H9 (cell line): ENCODE measurements around the gene PABPN1. TPM values are rescaled to one million over a fixed set of nuclear protein-coding genes. Genes with fewer than 3 reads are reported as not detected.

Experiments used
- DNase-seq: peaks from one replicate; pipeline ENCODE4 v3.0.0-alpha.2; 2017
- H2AFZ ChIP-seq: one replicate; pipeline ENCODE4 v1.6.1; 2013; ENCODE audit warnings: mild to moderate bottlenecking, low read length, control low read depth, moderate library complexity
- H2AK5ac ChIP-seq: 2 replicates; pipeline ENCODE4 v1.6.1; 2013; ENCODE audit warnings: low read length, control low read depth, mixed read lengths; ENCODE audit not compliant: insufficient read length
- H2BK120ac ChIP-seq: one replicate; pipeline ENCODE4 v1.6.1; 2013; ENCODE audit warnings: low read depth, mild to moderate bottlenecking, low read length, control low read depth, inconsistent platforms; ENCODE audit not compliant: poor library complexity, severe bottlenecking
- H2BK12ac ChIP-seq: 2 replicates; pipeline ENCODE4 v1.6.1; 2013; ENCODE audit warnings: low read length, control low read depth, mixed read lengths, low read depth; ENCODE audit not compliant: insufficient read length
- H2BK15ac ChIP-seq: 2 replicates; pipeline ENCODE4 v1.6.1; 2013; ENCODE audit warnings: low read depth, low read length, control low read depth
- H2BK20ac ChIP-seq: one replicate; pipeline ENCODE4 v1.6.1; 2013; ENCODE audit warnings: low read depth, mild to moderate bottlenecking, low read length, control low read depth, inconsistent platforms; ENCODE audit not compliant: poor library complexity, severe bottlenecking
- H2BK5ac ChIP-seq: 2 replicates; pipeline ENCODE4 v1.6.1; 2013; ENCODE audit warnings: low read length, control low read depth, mixed read lengths; ENCODE audit not compliant: insufficient read length
- H3K14ac ChIP-seq: 2 replicates; pipeline ENCODE4 v1.6.1; 2013; ENCODE audit warnings: low read length, control low read depth; ENCODE audit not compliant: insufficient read depth
- H3K18ac ChIP-seq: 2 replicates; pipeline ENCODE4 v1.6.1; 2013; ENCODE audit warnings: low read depth, mild to moderate bottlenecking, mixed read lengths, low read length, control low read depth; ENCODE audit not compliant: insufficient read length
- H3K23ac ChIP-seq: 2 replicates; pipeline ENCODE4 v1.6.1; 2013; ENCODE audit warnings: low read length, control low read depth, mixed read lengths, low read depth; ENCODE audit not compliant: insufficient read length
- H3K23me2 ChIP-seq: 2 replicates; pipeline ENCODE4 v1.6.1; 2013; ENCODE audit warnings: low read depth, mild to moderate bottlenecking, mixed read lengths, low read length, control low read depth; ENCODE audit not compliant: insufficient read length, poor library complexity, severe bottlenecking
- H3K27ac ChIP-seq: 2 replicates; pipeline ENCODE4 v1.5.1; 2013; ENCODE audit warnings: low read length, control low read depth, mixed read lengths, low read depth; ENCODE audit not compliant: insufficient read length
- H3K27me3 ChIP-seq: 2 replicates; pipeline ENCODE4 v1.6.1; 2013; ENCODE audit warnings: low read length, control low read depth, inconsistent platforms; ENCODE audit not compliant: insufficient read depth
- H3K4ac ChIP-seq: 2 replicates; pipeline ENCODE4 v1.6.1; 2013; ENCODE audit warnings: low read depth, mild to moderate bottlenecking, control low read depth, inconsistent platforms, low read length, moderate library complexity
- H3K4me1 ChIP-seq: 2 replicates; pipeline ENCODE4 v1.6.1; 2013; ENCODE audit warnings: low read length, control low read depth, inconsistent platforms; ENCODE audit not compliant: insufficient read depth
- H3K4me2 ChIP-seq: 2 replicates; pipeline ENCODE4 v1.6.1; 2013; ENCODE audit warnings: low read length, control low read depth, mixed read lengths; ENCODE audit not compliant: insufficient read length, insufficient read depth
- H3K56ac ChIP-seq: 2 replicates; pipeline ENCODE4 v1.6.1; 2013; ENCODE audit warnings: low read depth, mild to moderate bottlenecking, mixed read lengths, low read length, control low read depth; ENCODE audit not compliant: insufficient read length
- H3K79me1 ChIP-seq: 2 replicates; pipeline ENCODE4 v1.6.1; 2013; ENCODE audit warnings: low read depth, mild to moderate bottlenecking, moderate library complexity, low read length, control low read depth, inconsistent platforms; ENCODE audit not compliant: insufficient read depth, poor library complexity, severe bottlenecking
- H3K79me2 ChIP-seq: 2 replicates; pipeline ENCODE4 v1.6.1; 2013; ENCODE audit warnings: low read length, control low read depth, inconsistent platforms; ENCODE audit not compliant: insufficient read depth
- H3K9ac ChIP-seq: 2 replicates; pipeline ENCODE4 v1.6.1; 2013; ENCODE audit warnings: low read length, control low read depth, mixed read lengths; ENCODE audit not compliant: insufficient read length; ENCODE audit errors: extremely low read depth
- H3K9me3 ChIP-seq: one replicate; pipeline ENCODE4 v1.6.1; 2013; ENCODE audit warnings: low read depth, low read length, inconsistent platforms; ENCODE audit not compliant: control insufficient read depth
- H3T11ph ChIP-seq: one replicate; pipeline ENCODE4 v1.6.1; 2013; ENCODE audit warnings: mild to moderate bottlenecking, low read length, control low read depth, inconsistent platforms
- H4K20me1 ChIP-seq: one replicate; pipeline ENCODE4 v1.6.1; 2013; ENCODE audit not compliant: control insufficient read depth, insufficient read length, insufficient read depth
- H4K5ac ChIP-seq: 2 replicates; pipeline ENCODE4 v1.6.1; 2013; ENCODE audit warnings: low read depth, mild to moderate bottlenecking, mixed read lengths, low read length, control low read depth; ENCODE audit not compliant: insufficient read length
- H4K8ac ChIP-seq: replicated peaks from 2 replicates; pipeline ENCODE4 v1.6.1; 2013; ENCODE audit warnings: low read length, control low read depth, mixed read lengths, low read depth; ENCODE audit not compliant: insufficient read length
- H4K91ac ChIP-seq: 2 replicates; pipeline ENCODE4 v1.6.1; 2013; ENCODE audit warnings: low read depth, mild to moderate bottlenecking, moderate library complexity, mixed read lengths, low read length, control low read depth; ENCODE audit not compliant: insufficient read length
- H3K27ac Mint-ChIP-seq, 3 experiments: 2 replicates in 2 of 3; 3 replicates in 1 of 3; pipeline ENCODE4 v1.8.0; 2020 to 2021; ENCODE audit warnings: mixed read lengths in 3 of 3, mild to moderate bottlenecking in 1 of 3, moderate library complexity in 1 of 3
- H3K27me3 Mint-ChIP-seq: 2 replicates; pipeline ENCODE4 v1.8.0; 2021; ENCODE audit warnings: low read depth, mild to moderate bottlenecking, moderate library complexity, mixed read lengths
- H3K36me3 Mint-ChIP-seq, 3 experiments: 2 replicates in 2 of 3; 3 replicates in 1 of 3; pipeline ENCODE4 v1.8.0; 2020 to 2021; ENCODE audit warnings: low read depth in 3 of 3, mixed read lengths in 3 of 3; ENCODE audit not compliant: insufficient read depth in 1 of 3
- H3K4me1 Mint-ChIP-seq, 2 experiments: 2 replicates each; pipeline ENCODE4 v1.8.0; 2020; ENCODE audit warnings: mixed read lengths in 2 of 2
- H3K4me3 Mint-ChIP-seq, 2 experiments: 2 replicates in 1 of 2; 3 replicates in 1 of 2; pipeline ENCODE4 v1.8.0; 2020 to 2021; ENCODE audit warnings: mild to moderate bottlenecking in 2 of 2, mixed read lengths in 2 of 2, moderate library complexity in 1 of 2
- H3K9me3 Mint-ChIP-seq, 2 experiments: 2 replicates in 1 of 2; 3 replicates in 1 of 2; pipeline ENCODE4 v1.8.0; 2020; ENCODE audit warnings: mild to moderate bottlenecking in 2 of 2, mixed read lengths in 2 of 2, moderate library complexity in 1 of 2
- CTCF ChIP-seq: fragments of 200-600 bp; sonication (generic); conservative IDR thresholded peaks from 3 replicates; pipeline ENCODE4 v1.8.0; 2021; ENCODE audit warnings: antibody characterized with exemption, mild to moderate bottlenecking
- WGBS: extraction: QIAGEN DNeasy Blood & Tissue Kit; methylation state at CpG from one replicate; pipeline ENCODE4 v1.1.7; 2013; ENCODE audit warnings: missing lambda C conversion rate, low lambda C conversion rate, mixed read lengths; ENCODE audit not compliant: insufficient read length; ENCODE audit errors: extremely low coverage; 5-methylcytosine and 5-hydroxymethylcytosine counted together
- total RNA-seq: library from RNA; stranded (reverse); gene quantifications from 2 replicates; pipeline ENCODE4 v1.2.1, GENCODE V29; 2021

PABPN1 gene
- total RNA-seq, 1 experiment from 2014 or later, result 333 TPM

- no peak overlapping the region for H4K8ac ChIP-seq
- H3K4me1 ChIP-seq, result 0 out of 2 replicates have a peak, but pooled peaks cover 2% of the 10 kb centered on the region
- Mint-ChIP-seq H3K27me3 (peaks cover 31% of the 10 kb centered on the region), H3K36me3 (peaks cover 18 to 39% (median 34%) of the 10 kb centered on the region in 3 experiments), H3K27ac (peak overlapping the region in 1 of 3 experiments; percentile 5; a peak in 1 of 7 replicates), H3K4me1 (peaks cover 14 to 16% of the 10 kb centered on the region in 2 experiments), H3K4me3 (no peak overlapping the region; a peak in 1 of 5 replicates), H3K9me3 (no peaks in the 10 kb centered on the region; a peak in 2 of 5 replicates)
- H3K23me2 ChIP-seq, result peaks cover 5% of the 10 kb centered on the region
- no peak overlapping the region for H3K4ac ChIP-seq
- no peak overlapping the region for H2AK5ac ChIP-seq
- H3K79me2 ChIP-seq, result no peaks in the 10 kb centered on the region
- no peak overlapping the region for H4K91ac ChIP-seq
- no peak overlapping the region for H3T11ph ChIP-seq
- no peaks in the 10 kb centered on the region for H3K79me1 ChIP-seq
- H3K27ac ChIP-seq, result no peak overlapping the region
- no peak overlapping the region for H3K9ac ChIP-seq
- H2BK5ac ChIP-seq, result no peak overlapping the region
- H4K5ac ChIP-seq, result no peak overlapping the region
- no peak for TF ChIP-seq CTCF
- DNase-seq, result no peak
- no peaks in the 10 kb centered on the region for H4K20me1 ChIP-seq
- no peak overlapping the region for H2BK12ac ChIP-seq
- no peak overlapping the region for H2BK20ac ChIP-seq
- no peak overlapping the region for H2BK15ac ChIP-seq
- no CpG with 5 or more reads among the region's 6 CpGs for WGBS
- no peak overlapping the region for H2BK120ac ChIP-seq
- H3K9me3 ChIP-seq, result no peaks in the 10 kb centered on the region
- H2AFZ ChIP-seq, result no peak overlapping the region
- H3K18ac ChIP-seq, result no peak overlapping the region
- no peak overlapping the region for H3K23ac ChIP-seq
- H3K56ac ChIP-seq, result no peak overlapping the region
- H3K14ac ChIP-seq, result no peak overlapping the region
- no peaks in the 10 kb centered on the region; the same call in 1 of the 2 replicates for H3K27me3 ChIP-seq
- no peak overlapping the region for H3K4me2 ChIP-seq
Observed at GRCh38 chr14:23355871-23356435, 34.7 kb downstream of the PABPN1 start.
